Trophoblast cell (in vitro differentiated cells and primary cell): ENCODE data around the gene CEP170.

Experiments used
- DNase-seq, 2 donors: peaks; one replicate each; pipeline ENCODE4 v3.0.0-alpha.2; 2016
- H2AFZ ChIP-seq: 2 replicates; pipeline ENCODE4 v1.6.1; 2013; ENCODE audit warnings: low read length, moderate library complexity, mild to moderate bottlenecking; ENCODE audit not compliant: insufficient read depth, poor library complexity
- H2AK5ac ChIP-seq: 2 replicates; pipeline ENCODE4 v1.6.1; 2013; ENCODE audit warnings: mild to moderate bottlenecking, low read length
- H2BK120ac ChIP-seq: 2 replicates; pipeline ENCODE4 v1.6.1; 2013; ENCODE audit warnings: low read length, mild to moderate bottlenecking, moderate library complexity; ENCODE audit not compliant: insufficient read depth, poor library complexity
- H2BK12ac ChIP-seq: 2 replicates; pipeline ENCODE4 v1.6.1; 2013; ENCODE audit warnings: mild to moderate bottlenecking, low read length, moderate library complexity
- H2BK5ac ChIP-seq: 2 replicates; pipeline ENCODE4 v1.6.1; 2013; ENCODE audit warnings: low read length, low read depth, moderate library complexity, mild to moderate bottlenecking; ENCODE audit not compliant: poor library complexity
- H3K14ac ChIP-seq: 2 replicates; pipeline ENCODE4 v1.6.1; 2013; ENCODE audit warnings: mild to moderate bottlenecking, low read length
- H3K18ac ChIP-seq: 2 replicates; pipeline ENCODE4 v1.6.1; 2013; ENCODE audit warnings: mild to moderate bottlenecking, low read length
- H3K23ac ChIP-seq: 2 replicates; pipeline ENCODE4 v1.6.1; 2013; ENCODE audit warnings: low read length
- H3K27ac ChIP-seq: 2 replicates; pipeline ENCODE4 v1.5.1; 2013; ENCODE audit warnings: low read depth, mild to moderate bottlenecking, inconsistent platforms, low read length, moderate library complexity
- H3K27me3 ChIP-seq: 2 replicates; pipeline ENCODE4 v1.6.1; 2013; ENCODE audit warnings: inconsistent platforms, mild to moderate bottlenecking, low read length, moderate library complexity; ENCODE audit not compliant: insufficient read depth
- H3K36me3 ChIP-seq, 2 experiments: 1 replicate in 1 of 2; 2 replicates in 1 of 2; pipeline ENCODE4 v1.6.1; 2013; ENCODE audit warnings: low read length in 2 of 2, mild to moderate bottlenecking in 2 of 2, moderate library complexity in 1 of 2; ENCODE audit not compliant: insufficient read depth in 2 of 2, control insufficient read depth in 1 of 2
- H3K4ac ChIP-seq: 2 replicates; pipeline ENCODE4 v1.6.1; 2013; ENCODE audit warnings: low read depth, mild to moderate bottlenecking, low read length, moderate library complexity
- H3K4me1 ChIP-seq, 2 experiments: 1 replicate in 1 of 2; 2 replicates in 1 of 2; pipeline ENCODE4 v1.6.1; 2013; ENCODE audit warnings: low read length in 2 of 2, mild to moderate bottlenecking in 2 of 2, moderate library complexity in 1 of 2; ENCODE audit not compliant: insufficient read depth in 2 of 2, control insufficient read depth in 1 of 2
- H3K4me2 ChIP-seq: 2 replicates; pipeline ENCODE4 v1.6.1; 2013; ENCODE audit warnings: inconsistent platforms, mild to moderate bottlenecking, low read length, moderate library complexity
- H3K4me3 ChIP-seq: 2 replicates; pipeline ENCODE4 v1.5.1; 2013; ENCODE audit warnings: mild to moderate bottlenecking, low read depth, low read length, inconsistent platforms
- H3K79me1 ChIP-seq: one replicate; pipeline ENCODE4 v1.6.1; 2013; ENCODE audit warnings: low read length
- H3K79me2 ChIP-seq: 2 replicates; pipeline ENCODE4 v1.6.1; 2013; ENCODE audit warnings: low read length, mild to moderate bottlenecking; ENCODE audit not compliant: control insufficient read depth, insufficient read depth, poor library complexity
- H3K9ac ChIP-seq: 2 replicates; pipeline ENCODE4 v1.6.1; 2013; ENCODE audit warnings: mild to moderate bottlenecking, low read length
- H3K9me3 ChIP-seq: 2 replicates; pipeline ENCODE4 v1.6.1; 2013; ENCODE audit warnings: low read depth, mild to moderate bottlenecking, control low read depth, inconsistent platforms, low read length; ENCODE audit not compliant: insufficient read depth
- H4K12ac ChIP-seq: 2 replicates; pipeline ENCODE4 v1.6.1; 2013; ENCODE audit warnings: low read depth, mild to moderate bottlenecking, low read length, moderate library complexity
- H4K8ac ChIP-seq: 2 replicates; pipeline ENCODE4 v1.6.1; 2013; ENCODE audit warnings: low read depth, mild to moderate bottlenecking, low read length, moderate library complexity
- H4K91ac ChIP-seq: one replicate; pipeline ENCODE4 v1.6.1; 2013; ENCODE audit warnings: low read depth, mild to moderate bottlenecking, low read length, moderate library complexity
- WGBS: extraction: QIAGEN DNeasy Blood & Tissue Kit; methylation state at CpG from one replicate; pipeline ENCODE4 v1.1.7; 2013; ENCODE audit warnings: missing lambda C conversion rate; ENCODE audit not compliant: insufficient read length, insufficient coverage; ENCODE audit errors: extremely low coverage; 5-methylcytosine and 5-hydroxymethylcytosine counted together

The CEP170 gene

GRCh38 chr1:243257189-243257588 lies 2.1 kb upstream of the CEP170 start:
- Histone ChIP-seq H2BK12ac (no peak overlapping the region), H3K23ac (no peak overlapping the region), H4K91ac (no peak overlapping the region), H3K79me2 (peaks cover 7% of the 10 kb centered on the region), H3K27me3 (no peaks in the 10 kb centered on the region), H4K8ac (no peak overlapping the region), H3K27ac (no peak overlapping the region), H2BK120ac (no peak overlapping the region), H3K4me2 (no peak overlapping the region), H3K79me1 (peaks cover 15% of the 10 kb centered on the region), H2AK5ac (no peak overlapping the region), H4K12ac (no peak overlapping the region), H3K4me3 (no peak overlapping the region), H2AFZ (no peak overlapping the region), H2BK5ac (no peak overlapping the region), H3K18ac (no peak overlapping the region), H3K14ac (no peak overlapping the region), H3K9me3 (peaks cover 1% of the 10 kb centered on the region), H3K4me1 (no peaks in the 10 kb centered on the region), H3K4ac (peak overlapping the region; percentile 47), H3K36me3 (peaks cover 0 to 3% of the 10 kb centered on the region in 2 experiments), H3K9ac (no peak overlapping the region)
- WGBS = no CpG with 5 or more reads among the region's 1 CpG
- DNase-seq = no peak

- Histone ChIP-seq H2AFZ (no peak overlapping the region), H3K14ac (no peak overlapping the region), H3K23ac (no peak overlapping the region), H3K27me3 (no peaks in the 10 kb centered on the region), H3K4me3 (no peak overlapping the region), H3K4me2 (peak overlapping the region; percentile 88), H3K4me1 (no peaks in the 10 kb centered on the region), H3K79me2 (peaks cover 7% of the 10 kb centered on the region), H3K36me3 (peaks cover 0 to 3% of the 10 kb centered on the region in 2 experiments), H3K4ac (peak overlapping the region; percentile 86), H2BK12ac (no peak overlapping the region), H4K12ac (no peak overlapping the region), H2AK5ac (no peak overlapping the region), H2BK120ac (no peak overlapping the region), H3K79me1 (peaks cover 15% of the 10 kb centered on the region), H3K9ac (peak overlapping the region; percentile 45), H3K27ac (no peak overlapping the region), H2BK5ac (no peak overlapping the region), H4K8ac (no peak overlapping the region), H3K18ac (no peak overlapping the region), H3K9me3 (peaks cover 1% of the 10 kb centered on the region), H4K91ac (no peak overlapping the region)
- no CpG with 5 or more reads among the region's 2 CpGs for WGBS
- no peak for DNase-seq
These were observed 1.5 kb upstream of the CEP170 start for GRCh38 chr1:243256590-243256989.

GRCh38 chr1:243255791-243256512 lies 871 bp upstream of the CEP170 start, which contains the start of gene SDCCAG8:
SDCCAG8 (plus strand) TSS chr1:243256041; CDS start chr1:243256174, 133 bp downstream.
- H2BK12ac ChIP-seq = no peak within 1 kb of the TSS
- H3K14ac ChIP-seq = peak within 1 kb of the TSS; percentile 89
- H4K91ac ChIP-seq = peak within 1 kb of the TSS; percentile 89
- no peaks in the 10 kb centered on the region for H3K4me1 ChIP-seq
- H2BK120ac ChIP-seq = peak within 1 kb of the TSS; percentile 93
- peak within 1 kb of the TSS; percentile 96 for H3K27ac ChIP-seq
- H3K4ac ChIP-seq = peak within 1 kb of the TSS; percentile 86
- H3K79me2 ChIP-seq = peaks cover 7% of the 10 kb centered on the region
- H2BK5ac ChIP-seq = peak within 1 kb of the TSS; percentile 91
- DNase-seq = peak; percentile 100
- peak within 1 kb of the TSS; percentile 98 for H2AFZ ChIP-seq
- peaks cover 15% of the 10 kb centered on the region for H3K79me1 ChIP-seq
- H3K27me3 ChIP-seq = no peaks in the 10 kb centered on the region
- WGBS = no CpG with 5 or more reads among the region's 32 CpGs
- peaks cover 1% of the 10 kb centered on the region for H3K9me3 ChIP-seq
- peak within 1 kb of the TSS; percentile 88 for H3K4me2 ChIP-seq
- H4K8ac ChIP-seq = peak within 1 kb of the TSS; percentile 92
- peak within 1 kb of the TSS; percentile 97 for H3K18ac ChIP-seq
- H3K36me3 ChIP-seq = peaks cover 0 to 3% of the 10 kb centered on the region in 2 experiments
- peak within 1 kb of the TSS; percentile 64 for H2AK5ac ChIP-seq
- peak within 1 kb of the TSS; percentile 98 for H4K12ac ChIP-seq
- H3K4me3 ChIP-seq = peak within 1 kb of the TSS; percentile 100
- H3K9ac ChIP-seq = peak within 1 kb of the TSS; percentile 98
- H3K23ac ChIP-seq = no peak within 1 kb of the TSS

DNA sequence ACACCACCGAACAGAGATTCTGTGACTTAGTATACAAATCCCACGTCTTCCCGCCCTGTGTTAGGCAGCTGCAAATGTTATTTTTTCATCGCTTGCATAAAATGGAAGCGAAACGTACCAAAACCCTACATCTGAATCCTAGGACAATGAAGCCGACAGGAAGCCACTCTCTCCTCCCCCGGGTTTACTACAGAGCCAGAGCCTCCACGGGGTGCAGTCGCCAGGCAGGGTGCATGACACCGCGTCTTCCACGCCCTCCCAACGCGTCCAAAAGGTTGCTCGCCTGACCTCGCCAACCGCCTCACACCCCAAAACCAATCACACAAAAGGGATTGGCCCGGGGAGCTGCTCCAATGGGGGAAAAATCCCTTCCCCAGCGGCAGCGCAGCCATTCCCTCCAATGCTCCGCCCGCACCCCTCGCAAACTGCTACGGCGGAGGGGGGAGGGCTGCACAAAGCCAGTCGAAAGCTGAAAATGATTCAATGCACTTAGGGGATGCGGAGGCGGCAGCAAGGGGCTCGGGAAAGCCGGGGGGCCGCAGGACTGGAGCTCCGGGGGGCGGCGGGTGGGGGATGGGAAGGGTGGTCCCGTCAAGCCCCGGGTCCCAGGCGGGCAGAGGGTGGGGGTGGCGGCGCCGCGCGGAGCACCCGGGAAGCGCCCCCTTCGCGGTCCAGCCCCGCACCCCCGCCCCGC lies 701 bp downstream of the CEP170 start:
- no peak overlapping the region for H3K23ac ChIP-seq
- H3K79me1 ChIP-seq = peaks cover 15% of the 10 kb centered on the region
- no CpG with 5 or more reads among the region's 50 CpGs for WGBS
- DNase-seq = peak; percentile 24 to 60
- H2BK5ac ChIP-seq = peak overlapping the region; percentile 86
- H3K36me3 ChIP-seq = peaks cover 0 to under 1% of the 10 kb centered on the region in 2 experiments
- peak overlapping the region; percentile 73 for H3K4me2 ChIP-seq
- H2AFZ ChIP-seq = peak overlapping the region; percentile 98
- peak overlapping the region; percentile 100 for H3K4me3 ChIP-seq
- peak overlapping the region; percentile 97 for H3K18ac ChIP-seq
- no peaks in the 10 kb centered on the region for H3K4me1 ChIP-seq
- H2BK120ac ChIP-seq = peak overlapping the region; percentile 93
- H3K9me3 ChIP-seq = peaks cover 1% of the 10 kb centered on the region
- H2AK5ac ChIP-seq = peak overlapping the region; percentile 30
- H3K14ac ChIP-seq = peak overlapping the region; percentile 89
- H3K4ac ChIP-seq = peak overlapping the region; percentile 75
- peak overlapping the region; percentile 98 for H4K12ac ChIP-seq
- H4K8ac ChIP-seq = peak overlapping the region; percentile 92
- H3K27ac ChIP-seq = peak overlapping the region; percentile 96
- peak overlapping the region; percentile 89 for H4K91ac ChIP-seq
- no peak overlapping the region for H2BK12ac ChIP-seq
- H3K9ac ChIP-seq = peak overlapping the region; percentile 96
- H3K27me3 ChIP-seq = no peaks in the 10 kb centered on the region
- peaks cover 10% of the 10 kb centered on the region for H3K79me2 ChIP-seq
